LNCAP (cell line): Measurements from ENCODE around the gene DPYD.

Source experiments
- CTCF ChIP-seq: fragments of 450-650 bp; IDR thresholded peaks from 2 replicates; pipeline ENCODE4 v1.5.1; 2017; ENCODE audit warnings: mild to moderate bottlenecking

Gene DPYD

GRCh38 chr1:97202481-97203380 lies 718.1 kb downstream of the DPYD start:
- no peak for TF ChIP-seq CTCF

GRCh38 chr1:97201641-97202040 lies 719.2 kb downstream of the DPYD start:
- TF ChIP-seq CTCF, result no peak

DNA sequence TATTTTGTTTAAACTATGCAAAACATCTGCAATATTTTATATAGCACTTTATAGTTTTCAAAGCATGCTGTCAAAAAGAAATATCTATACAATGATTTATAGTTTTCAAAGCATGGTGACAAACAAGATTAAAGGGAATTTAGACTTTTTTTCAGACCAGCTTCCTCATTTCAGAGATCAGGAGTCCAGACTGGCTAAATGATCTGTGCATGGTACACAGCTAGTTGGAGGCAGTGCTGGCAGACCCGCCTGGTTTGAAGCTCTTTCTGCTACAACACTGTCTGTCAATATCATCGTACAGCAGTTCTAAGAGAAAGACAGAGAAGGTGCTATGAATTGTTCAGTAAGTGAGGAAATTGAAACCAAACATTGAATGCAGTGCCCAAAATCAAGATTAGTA lies 720.2 kb downstream of the DPYD start:
- TF ChIP-seq CTCF, result no peak

DNA sequence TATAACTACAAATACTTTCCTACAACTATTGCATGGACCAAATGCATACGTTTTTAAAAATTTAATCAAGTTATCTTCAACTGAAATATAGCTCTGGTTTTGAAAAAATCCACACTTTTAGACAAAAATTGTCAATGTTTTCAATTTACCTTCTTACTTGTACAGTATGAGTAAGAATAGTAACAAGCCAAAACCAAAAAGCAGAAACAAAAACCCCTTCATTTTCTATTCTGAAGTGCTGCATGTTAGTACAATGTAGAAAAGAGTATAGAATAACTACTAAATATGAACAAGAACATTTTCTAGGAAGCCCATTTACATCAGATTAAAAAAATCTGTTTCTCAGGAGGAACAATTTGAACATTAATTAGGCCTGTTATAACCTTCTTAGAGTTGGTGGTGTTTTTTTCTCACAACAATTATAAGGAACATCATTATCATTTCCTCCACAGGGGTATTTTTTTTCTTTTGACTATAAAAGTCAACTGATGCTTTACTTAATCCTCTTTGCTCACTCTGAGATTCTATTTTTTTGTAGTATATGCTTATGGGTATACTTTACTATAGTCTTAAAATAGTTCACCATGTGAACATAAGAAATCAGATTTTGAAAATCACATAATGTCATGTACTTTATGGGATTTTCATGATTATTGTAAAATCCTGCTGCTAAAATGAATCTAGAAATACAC lies 723.9 kb downstream of the DPYD start:
- TF ChIP-seq CTCF, result no peak

GRCh38 chr1:97192872-97193572 lies 727.8 kb downstream of the DPYD start:
- TF ChIP-seq CTCF, result peak; percentile 7; the same call in 1 of the 2 replicates

GRCh38 chr1:97190326-97190725 lies 730.5 kb downstream of the DPYD start:
- TF ChIP-seq CTCF, result no peak

DNA sequence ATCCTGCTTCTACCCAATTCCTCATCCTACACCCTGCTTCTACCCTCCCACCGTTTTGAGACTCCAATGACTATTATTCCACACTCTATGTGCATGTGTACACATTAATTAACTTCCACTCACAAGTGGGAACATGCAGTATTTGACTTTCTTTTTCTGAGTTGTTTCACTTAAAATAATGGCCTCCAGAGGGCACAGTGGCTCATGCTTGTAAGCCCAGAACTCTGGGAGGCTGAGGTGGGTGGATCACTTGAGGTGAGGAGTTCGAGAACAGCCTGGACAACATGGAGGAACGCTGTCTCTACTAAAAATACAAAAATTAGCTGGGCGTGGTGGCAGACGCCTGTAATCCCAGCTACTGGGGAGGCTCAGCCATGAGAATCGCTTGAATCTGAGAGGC lies 734.5 kb downstream of the DPYD start:
- TF ChIP-seq CTCF, result peak; percentile 34; the same call in 1 of the 2 replicates
